GM19351 (cell line): Measurements from ENCODE around the gene TSPAN9.

Experiments
- ATAC-seq: cut with Tn5 transposase; IDR thresholded peaks from one replicate; pipeline ENCODE4 v1.9.1; 2021; ENCODE audit warnings: mild to moderate bottlenecking, moderate library complexity; ENCODE audit not compliant: unreplicated experiment

The TSPAN9 gene

GRCh38 chr12:3263282-3263681 lies 186.1 kb downstream of the TSPAN9 start:
- no peak for ATAC-seq

DNA sequence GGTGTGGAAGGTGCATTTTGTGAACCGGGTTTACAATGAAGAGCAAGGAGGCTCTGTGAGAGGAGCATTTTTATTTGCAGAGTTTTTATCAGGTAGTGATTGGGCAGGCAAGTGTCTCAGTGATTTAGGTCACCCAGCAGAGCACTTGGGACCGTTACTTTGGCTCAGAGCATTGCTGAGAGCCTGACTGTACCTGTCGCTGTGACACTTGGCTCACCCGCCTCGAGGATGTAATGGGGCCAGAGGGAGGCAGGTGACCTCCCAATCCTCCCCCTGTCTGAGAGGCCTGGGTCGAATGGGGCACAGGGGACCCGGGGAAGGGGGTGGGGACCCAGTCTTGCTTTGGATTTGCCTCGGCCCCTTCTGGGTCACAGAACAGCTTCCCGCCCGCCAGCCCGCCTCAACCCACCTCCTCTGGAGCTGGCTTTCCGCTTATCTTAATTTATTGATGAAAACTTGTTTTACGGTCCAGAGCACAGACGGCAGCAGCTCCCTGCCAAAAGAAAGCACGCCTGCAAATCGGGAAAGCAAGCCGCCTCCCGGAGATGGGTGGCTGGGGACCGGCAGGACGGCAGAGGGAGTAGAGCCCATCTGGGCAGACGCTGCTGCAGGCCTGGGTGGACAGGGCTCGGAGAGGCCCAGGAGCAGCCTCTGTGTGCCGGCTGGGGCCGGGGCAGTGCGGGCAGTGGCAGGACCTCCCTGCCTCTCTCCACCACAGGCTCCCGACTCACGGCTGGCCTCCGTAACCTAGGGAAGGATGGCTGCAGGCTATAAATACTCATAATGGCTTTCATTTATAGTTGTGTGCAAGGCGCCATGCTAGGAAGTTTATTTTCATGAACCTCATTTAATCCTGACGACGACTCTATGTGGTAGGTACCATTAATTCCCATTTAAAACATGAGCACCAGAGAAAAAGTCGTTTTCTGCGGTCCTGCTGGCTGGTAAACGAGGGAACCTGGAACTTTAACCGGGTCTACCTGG lies 187.1 kb downstream of the TSPAN9 start:
- no peak for ATAC-seq

DNA sequence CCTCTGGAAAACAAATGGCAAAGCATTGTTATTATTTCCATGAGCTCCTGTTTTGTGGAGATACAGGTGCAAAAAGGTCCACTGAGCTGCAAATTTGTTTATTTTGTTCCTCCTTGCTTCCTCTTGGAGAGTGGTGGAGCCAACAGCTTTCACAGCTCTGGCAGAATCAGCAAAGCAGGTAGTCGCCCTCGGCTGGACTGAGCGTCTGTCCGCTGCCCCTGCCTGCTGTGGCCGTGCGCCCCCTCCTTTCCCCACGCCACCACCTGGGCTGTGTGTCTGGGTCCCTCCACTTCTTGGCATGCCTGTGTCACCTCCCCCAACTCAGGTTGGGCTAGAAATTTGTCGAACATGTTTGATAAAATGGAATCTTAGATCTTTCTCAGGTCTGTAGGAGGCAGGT lies 188.2 kb downstream of the TSPAN9 start:
- ATAC-seq: no peak

DNA sequence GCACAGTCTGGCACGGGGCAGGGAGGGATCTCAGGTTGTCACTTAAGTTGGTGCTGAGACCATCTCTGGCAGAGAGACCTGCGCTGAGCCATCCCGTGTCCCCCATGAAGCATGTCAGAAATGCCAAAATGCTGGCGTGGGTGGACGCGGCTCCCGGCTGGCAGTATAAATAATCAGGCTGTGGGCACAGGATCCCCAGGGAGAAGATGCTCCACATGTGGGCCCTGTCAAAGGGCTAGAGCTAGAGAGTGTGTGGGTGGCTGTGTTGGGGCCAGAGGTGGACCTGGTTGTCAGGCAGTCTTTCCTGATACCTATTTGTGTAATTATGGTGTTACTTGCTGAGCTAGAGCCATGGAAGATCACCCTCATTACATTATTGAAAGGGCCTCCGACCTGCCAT lies 189.5 kb downstream of the TSPAN9 start:
- ATAC-seq: no peak

GRCh38 chr12:3267690-3268089 lies 190.5 kb downstream of the TSPAN9 start:
- ATAC-seq: no peak

- ATAC-seq: no peak
Measured at GRCh38 chr12:3269594-3269993, 192.4 kb downstream of the TSPAN9 start.

DNA sequence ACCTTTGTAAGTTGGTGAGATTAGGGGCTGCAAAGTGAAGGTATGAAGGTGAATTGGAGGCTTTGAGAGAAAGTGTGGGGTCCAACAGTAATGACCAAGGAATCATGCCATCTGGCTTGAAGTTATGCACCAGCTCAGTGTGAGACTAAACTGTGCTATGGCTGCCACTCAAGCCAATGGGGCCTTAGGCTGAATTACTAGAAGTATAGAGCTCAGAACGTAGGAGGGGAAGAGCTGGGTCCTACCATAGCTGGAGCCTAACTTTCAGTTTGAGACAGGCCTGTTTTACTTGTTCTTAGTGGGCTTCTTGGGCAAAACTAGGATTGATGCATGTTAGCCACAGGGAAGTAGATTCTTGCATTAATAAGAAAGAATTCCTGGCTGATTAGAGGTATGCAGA lies 194.0 kb downstream of the TSPAN9 start:
- ATAC-seq: no peak

DNA sequence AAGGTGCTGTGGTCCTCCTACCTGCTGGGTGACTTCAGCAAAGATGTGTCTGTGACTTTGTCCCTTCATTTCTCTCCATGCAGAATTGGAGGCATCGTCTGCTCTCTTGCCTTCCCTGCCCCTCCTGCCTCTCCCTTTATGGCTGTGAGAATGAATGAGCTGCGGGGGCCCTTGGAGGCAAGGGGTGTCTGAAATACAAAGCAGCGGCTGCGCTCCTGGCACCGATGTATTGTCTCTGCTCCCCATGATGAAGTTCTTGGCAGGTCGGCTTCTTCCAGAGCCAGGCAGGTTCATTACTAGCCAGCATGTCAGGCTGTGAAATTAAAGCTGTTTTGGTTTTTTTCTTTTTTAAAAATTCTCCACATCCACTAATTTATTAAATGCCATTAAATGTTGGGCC lies 194.5 kb downstream of the TSPAN9 start:
- ATAC-seq: no peak

GRCh38 chr12:3272958-3273357 lies 195.8 kb downstream of the TSPAN9 start:
- no peak for ATAC-seq

- no peak for ATAC-seq
Measured at GRCh38 chr12:3273409-3273853, 196.3 kb downstream of the TSPAN9 start.

- no peak for ATAC-seq
Measured at GRCh38 chr12:3274664-3275063, 197.5 kb downstream of the TSPAN9 start.

DNA sequence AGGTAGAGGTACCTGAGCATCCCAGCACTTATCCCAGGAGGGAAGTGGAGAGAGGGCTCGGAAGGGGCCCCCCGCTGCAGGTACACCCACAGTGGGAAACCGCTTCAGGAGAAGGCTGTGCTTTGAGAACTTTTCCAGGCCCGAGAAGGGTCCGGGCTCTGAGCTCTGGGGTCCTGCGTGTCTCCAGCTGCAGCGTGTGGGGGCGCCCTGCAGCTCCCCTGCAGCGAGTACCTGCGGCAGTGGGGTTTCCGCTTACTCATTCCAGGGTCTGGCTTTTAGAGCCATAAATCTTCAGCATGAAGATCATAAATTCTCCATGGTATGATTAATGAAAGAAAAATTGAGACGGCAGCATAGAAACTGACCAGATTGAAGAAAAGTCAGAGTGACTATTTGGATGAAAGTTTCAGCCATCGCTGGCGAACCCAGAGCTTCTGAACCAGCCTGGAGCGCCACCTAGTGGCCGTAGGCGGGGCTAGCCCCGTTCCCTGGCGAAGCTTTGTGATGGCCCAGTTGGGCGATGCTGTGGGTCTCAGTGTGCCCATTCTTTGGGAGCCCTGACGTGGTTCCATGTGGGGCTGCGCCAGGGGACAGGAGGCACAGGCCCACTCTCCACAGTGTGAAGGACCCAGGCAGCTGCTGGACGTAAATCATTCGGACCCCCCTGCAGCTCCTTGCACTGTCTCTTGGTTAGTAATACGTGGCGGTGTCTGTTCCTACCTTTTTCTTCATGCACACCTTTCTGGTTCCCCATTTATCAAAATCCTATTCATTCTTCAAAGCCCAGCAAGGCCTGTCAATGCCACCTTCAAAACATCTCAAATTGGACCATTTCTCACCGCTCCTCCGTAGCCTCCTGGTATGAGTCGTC lies 198.2 kb downstream of the TSPAN9 start:
- no peak for ATAC-seq

DNA sequence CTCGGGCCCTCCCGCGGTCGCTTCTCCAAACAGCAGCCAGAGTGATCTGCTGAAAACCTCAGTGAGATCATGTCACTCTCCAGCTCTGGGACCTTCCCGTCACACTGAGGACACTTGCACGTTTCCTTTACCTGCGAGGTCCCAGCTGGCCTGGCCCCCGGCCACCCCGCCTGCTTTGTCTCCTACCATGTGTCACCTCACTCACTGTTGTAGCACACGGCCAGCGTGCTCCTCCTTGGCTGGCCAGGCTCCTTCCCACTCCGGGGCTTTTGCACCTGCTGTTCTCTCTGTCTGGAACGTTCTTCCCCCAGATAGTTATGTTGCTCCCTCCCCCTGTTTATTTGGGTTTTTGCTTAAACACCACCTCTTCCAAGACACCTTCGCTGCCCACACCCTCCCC lies 199.0 kb downstream of the TSPAN9 start:
- ATAC-seq: no peak

DNA sequence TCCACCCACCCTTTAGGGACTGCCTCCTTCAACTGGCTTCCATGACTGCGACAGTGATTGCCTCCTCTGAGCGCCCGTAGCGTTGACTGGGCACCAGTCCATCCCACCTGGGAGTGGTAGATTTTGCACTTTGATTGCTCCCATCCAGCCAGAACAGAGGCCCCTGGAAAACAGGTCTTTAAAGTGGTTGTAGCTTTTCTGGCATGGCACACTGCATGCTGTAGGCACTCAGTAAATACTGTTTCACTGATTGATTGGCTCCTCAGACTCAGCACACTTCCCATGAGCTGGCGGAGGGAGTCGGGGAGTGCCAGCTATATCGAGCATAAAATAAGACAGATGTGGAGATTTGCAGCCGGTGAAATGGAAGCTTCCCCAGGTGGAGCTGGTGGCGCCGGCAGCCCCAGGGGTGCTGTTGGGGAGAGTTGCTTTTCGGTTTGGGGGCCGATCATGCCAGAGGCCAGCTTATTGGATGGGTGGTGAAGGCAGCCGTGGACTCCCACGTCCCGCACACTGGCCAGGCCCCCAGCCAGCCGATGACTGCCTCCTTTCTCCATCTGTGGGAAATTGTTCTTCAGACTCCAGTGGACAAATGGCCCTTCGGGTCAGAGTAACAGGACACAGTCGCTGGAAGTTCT lies 200.2 kb downstream of the TSPAN9 start:
- no peak for ATAC-seq

GRCh38 chr12:3278681-3279414 lies 201.7 kb downstream of the TSPAN9 start:
- no peak for ATAC-seq

DNA sequence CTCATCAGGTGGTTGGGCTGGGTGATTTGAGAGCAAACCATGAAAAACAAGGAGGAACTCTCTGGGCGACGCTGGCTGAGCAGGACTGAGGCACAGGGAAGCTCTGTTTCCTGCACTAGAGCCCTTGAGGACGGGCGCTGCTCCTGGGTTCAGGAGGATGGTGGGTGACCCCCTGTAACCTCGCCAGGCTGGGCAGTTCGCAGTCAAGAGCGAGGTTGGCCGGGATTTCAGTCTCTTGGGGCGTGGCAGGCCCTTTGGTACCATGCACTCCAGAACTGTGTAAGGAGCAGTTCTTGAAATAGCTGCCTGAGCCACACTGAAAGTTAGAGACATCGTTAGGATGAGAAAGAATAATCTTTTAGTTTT lies 202.2 kb downstream of the TSPAN9 start:
- no peak for ATAC-seq

- ATAC-seq: no peak
Measured at GRCh38 chr12:3279832-3280231, 202.7 kb downstream of the TSPAN9 start.

GRCh38 chr12:3280967-3281366 lies 203.8 kb downstream of the TSPAN9 start:
- ATAC-seq: no peak

DNA sequence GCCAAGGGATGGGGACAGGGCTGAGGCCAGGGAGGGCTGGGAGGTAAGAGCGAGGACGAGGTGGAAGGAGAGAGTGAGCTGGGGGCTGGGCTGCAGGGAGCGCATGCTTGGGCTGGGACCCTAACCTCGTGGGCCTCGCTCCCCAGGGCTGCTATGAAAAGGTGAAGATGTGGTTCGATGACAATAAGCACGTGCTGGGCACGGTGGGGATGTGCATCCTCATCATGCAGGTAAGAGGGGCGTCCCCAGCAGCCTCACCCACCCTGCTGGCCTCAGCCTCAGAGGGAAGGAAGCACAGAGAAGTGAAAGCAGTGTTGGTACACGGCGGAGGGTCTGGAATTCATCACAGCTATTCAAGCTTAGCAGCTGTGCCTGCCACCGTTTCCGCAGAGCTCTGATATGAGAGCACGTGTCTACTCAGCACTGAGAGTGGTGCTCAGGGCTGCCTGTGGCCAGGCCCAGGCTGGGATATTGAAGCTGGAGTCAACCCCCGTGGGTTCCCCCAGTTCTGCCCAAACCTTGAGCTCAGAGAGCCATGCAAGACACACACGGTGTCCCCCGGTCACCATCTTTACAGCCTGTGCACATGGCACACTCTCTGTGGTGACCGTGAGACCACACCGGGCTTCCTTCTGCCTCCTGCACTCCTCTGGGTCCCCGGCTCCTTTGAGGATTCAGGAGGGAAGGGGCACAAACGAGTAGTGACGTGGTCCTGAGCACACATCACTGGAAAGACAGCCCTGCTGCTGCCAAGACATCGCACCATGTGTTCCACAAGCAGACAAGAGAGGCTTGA lies 204.6 kb downstream of the TSPAN9 start:
- ATAC-seq: no peak

GRCh38 chr12:3282384-3282670 lies 205.1 kb downstream of the TSPAN9 start:
- ATAC-seq: no peak
